ENCODE results near the gene RNF212B. TPM values are rescaled to one million over a fixed set of nuclear protein-coding genes. Genes with fewer than 3 reads are reported as not detected.

The RNF212B gene
- total and polyA plus RNA-seq, 2 donors (not counting 3 experiments of a cell fraction or from before 2014, with no cell fraction given): not detected

- no TSS peak for BruUV-seq (replicated peaks)
- Histone ChIP-seq H3K4me1 (ENCODE audit: control insufficient read depth, extremely low read depth, insufficient read depth, low read length) (peaks cover 21% of the 10 kb centered on the region), H3K9ac (replicated peaks; ENCODE audit: extremely low read depth, insufficient read depth, low read length) (peak overlapping the region; percentile 82), H3K9me1 (replicated peaks; ENCODE audit: control insufficient read depth, extremely low read depth, insufficient read depth, low read length) (no peaks in the 10 kb centered on the region), H3K27ac (ENCODE audit: insufficient read depth, low read depth, low read length) (peak overlapping the region; percentile 62), H3K4me2 (ENCODE audit: insufficient read depth, low read length) (peak overlapping the region; percentile 96), H3K79me2 (ENCODE audit: control insufficient read depth, insufficient read depth, low read length) (peaks cover 14% of the 10 kb centered on the region), H2AFZ (ENCODE audit: low read depth, low read length) (peak overlapping the region; percentile 93), H4K20me1 (replicated peaks; ENCODE audit: control insufficient read depth, extremely low read depth, insufficient read depth, low read length) (no peaks in the 10 kb centered on the region), H3K36me3 (ENCODE audit: control insufficient read depth in 2 of 2, extremely low read depth in 1 of 2, insufficient read depth in 2 of 2, low read length in 2 of 2) (no peaks in the 10 kb centered on the region), H3K9me3 (replicated peaks; ENCODE audit: control insufficient read depth, insufficient read depth, low read length) (no peaks in the 10 kb centered on the region), H3K27me3 (ENCODE audit: control insufficient read depth in 2 of 2, insufficient read depth in 2 of 2, low read length in 2 of 2) (peaks cover 2 to 12% of the 10 kb centered on the region in 2 experiments), H3K4me3 (replicated peaks in 1 of 3; ENCODE audit: insufficient read depth in 1 of 3, low read depth in 1 of 3, low read length in 3 of 3) (peak overlapping the region; percentile 79 to 98 (median 94))
- TF ChIP-seq POLR2AphosphoS5 (IDR thresholded peaks at IDR 0.05; ENCODE audit: insufficient read depth, low read depth, low read length) (no peak), MYC (IDR thresholded peaks at IDR 0.05; ENCODE audit: low read depth, low read length) (no peak), POLR2A (IDR thresholded peaks at IDR 0.05; ENCODE audit: low read depth, low read length) (no peak), FOS (IDR thresholded peaks at IDR 0.05; ENCODE audit: borderline replicate concordance, insufficient read depth, low read length) (no peak), JUN (IDR thresholded peaks at IDR 0.05; ENCODE audit: borderline replicate concordance, insufficient read depth, insufficient read length, low read depth) (no peak), EZH2 (IDR thresholded peaks at IDR 0.05; ENCODE audit: borderline replicate concordance, low read depth, low read length, severe bottlenecking) (no peak), GATA2 (IDR thresholded peaks at IDR 0.05; ENCODE audit: insufficient read depth, insufficient read length, low read depth, low read length) (no peak)
- TF ChIP-seq, protein P1, sequence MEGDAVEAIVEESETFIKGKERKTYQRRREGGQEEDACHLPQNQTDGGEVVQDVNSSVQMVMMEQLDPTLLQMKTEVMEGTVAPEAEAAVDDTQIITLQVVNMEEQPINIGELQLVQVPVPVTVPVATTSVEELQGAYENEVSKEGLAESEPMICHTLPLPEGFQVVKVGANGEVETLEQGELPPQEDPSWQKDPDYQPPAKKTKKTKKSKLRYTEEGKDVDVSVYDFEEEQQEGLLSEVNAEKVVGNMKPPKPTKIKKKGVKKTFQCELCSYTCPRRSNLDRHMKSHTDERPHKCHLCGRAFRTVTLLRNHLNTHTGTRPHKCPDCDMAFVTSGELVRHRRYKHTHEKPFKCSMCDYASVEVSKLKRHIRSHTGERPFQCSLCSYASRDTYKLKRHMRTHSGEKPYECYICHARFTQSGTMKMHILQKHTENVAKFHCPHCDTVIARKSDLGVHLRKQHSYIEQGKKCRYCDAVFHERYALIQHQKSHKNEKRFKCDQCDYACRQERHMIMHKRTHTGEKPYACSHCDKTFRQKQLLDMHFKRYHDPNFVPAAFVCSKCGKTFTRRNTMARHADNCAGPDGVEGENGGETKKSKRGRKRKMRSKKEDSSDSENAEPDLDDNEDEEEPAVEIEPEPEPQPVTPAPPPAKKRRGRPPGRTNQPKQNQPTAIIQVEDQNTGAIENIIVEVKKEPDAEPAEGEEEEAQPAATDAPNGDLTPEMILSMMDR (IDR thresholded peaks at IDR 0.05; ENCODE audit: extremely low read depth in 1 of 2, insufficient read depth in 1 of 2, low read depth in 1 of 2, low read length in 2 of 2): no peak
- TF ChIP-seq, protein P2, sequence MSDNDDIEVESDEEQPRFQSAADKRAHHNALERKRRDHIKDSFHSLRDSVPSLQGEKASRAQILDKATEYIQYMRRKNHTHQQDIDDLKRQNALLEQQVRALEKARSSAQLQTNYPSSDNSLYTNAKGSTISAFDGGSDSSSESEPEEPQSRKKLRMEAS (IDR thresholded peaks at IDR 0.05; ENCODE audit: insufficient read depth, insufficient read length): no peak
- CTCF ChIA-PET: interaction anchor here (1.3 to 4.7 kb wide), 5 partner anchors 9 to 165 kb away, joined by 3 to 36 read pairs (median 9); no protein-coding TSS in a partner anchor
- POLR2A ChIA-PET: no interaction called here
- FAIRE-seq: no peak
- intact Hi-C loops (cut with micrococcal nuclease) (loop anchor here (1.0 to 2.0 kb wide), 4 partner anchors 10 to 184 kb away; partner anchors contain the start of genes NGDN and PABPN1), dilution Hi-C loops (cut with MboI; ENCODE audit: extremely low pct_ligation_motif_present, low sequenced_read_pairs) (no loop called here)
- DNase-seq (ENCODE audit: low read depth, low spot score): no peak
Observed at GRCh38 chr14:23285530-23286019, 47.8 kb downstream of the RNF212B start.

All from endothelial cell of umbilical vein (primary cell).